RWPE1 (cell line): ENCODE data around the gene SLAIN2.
"Not testable (repeated sequence)": the region's sequence is repeated elsewhere in the genome, so short reads cannot be mapped to it uniquely, and the experiment has no call there.

Source experiments
- CTCF ChIA-PET: fragments of 350-600 bp; sonication (Branson Sonifier 250); formaldehyde crosslinking; extraction: SDS; loops from one replicate; lab custom pipeline; 2021; lab: Yijun Ruan, JAX
- POLR2A ChIA-PET: fragments of 400-600 bp; formaldehyde crosslinking; extraction: SDS; loops from one replicate; lab custom pipeline; 2020; ENCODE audit warnings: antibody characterized with exemption; ENCODE audit not compliant: low non-redundant PET; lab: Yijun Ruan, JAX
- DNase-seq: peaks from one replicate; pipeline ENCODE4 v3.0.0; 2012; ENCODE audit warnings: low spot score
- H3K27ac ChIP-seq: fragments of 450-650 bp; 2 replicates; pipeline ENCODE4 v1.5.1; 2017
- TF ChIP-seq, protein P1 (sequence below): fragments of 450-650 bp; conservative IDR thresholded peaks from 2 replicates; pipeline ENCODE4 v1.5.1; 2017; ENCODE audit warnings: low read depth, mild to moderate bottlenecking

SLAIN2 gene

DNA sequence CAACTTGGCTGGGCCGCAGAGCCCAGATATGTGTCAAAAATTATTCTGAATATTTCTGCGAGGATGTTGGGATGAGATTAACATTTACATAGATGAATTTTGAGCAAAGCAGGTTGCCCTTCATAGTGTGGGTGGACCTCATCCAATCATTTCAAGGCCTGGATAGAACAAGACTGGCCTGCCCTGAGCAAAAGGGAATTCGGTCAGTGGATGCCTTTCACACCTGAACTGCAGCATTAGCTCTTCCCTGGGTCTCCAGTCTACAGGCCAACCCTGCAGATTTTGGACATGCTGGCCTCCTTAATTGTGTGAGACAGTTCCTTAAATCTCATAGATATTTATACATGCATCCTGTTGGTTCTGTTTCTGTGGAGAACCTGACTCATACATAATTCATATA lies 109.4 kb downstream of the SLAIN2 start:
- ChIA-PET CTCF (no interaction called here), POLR2A (no interaction called here)
- no peak overlapping the region for H3K27ac ChIP-seq
- DNase-seq: no peak
- TF ChIP-seq, protein P1, sequence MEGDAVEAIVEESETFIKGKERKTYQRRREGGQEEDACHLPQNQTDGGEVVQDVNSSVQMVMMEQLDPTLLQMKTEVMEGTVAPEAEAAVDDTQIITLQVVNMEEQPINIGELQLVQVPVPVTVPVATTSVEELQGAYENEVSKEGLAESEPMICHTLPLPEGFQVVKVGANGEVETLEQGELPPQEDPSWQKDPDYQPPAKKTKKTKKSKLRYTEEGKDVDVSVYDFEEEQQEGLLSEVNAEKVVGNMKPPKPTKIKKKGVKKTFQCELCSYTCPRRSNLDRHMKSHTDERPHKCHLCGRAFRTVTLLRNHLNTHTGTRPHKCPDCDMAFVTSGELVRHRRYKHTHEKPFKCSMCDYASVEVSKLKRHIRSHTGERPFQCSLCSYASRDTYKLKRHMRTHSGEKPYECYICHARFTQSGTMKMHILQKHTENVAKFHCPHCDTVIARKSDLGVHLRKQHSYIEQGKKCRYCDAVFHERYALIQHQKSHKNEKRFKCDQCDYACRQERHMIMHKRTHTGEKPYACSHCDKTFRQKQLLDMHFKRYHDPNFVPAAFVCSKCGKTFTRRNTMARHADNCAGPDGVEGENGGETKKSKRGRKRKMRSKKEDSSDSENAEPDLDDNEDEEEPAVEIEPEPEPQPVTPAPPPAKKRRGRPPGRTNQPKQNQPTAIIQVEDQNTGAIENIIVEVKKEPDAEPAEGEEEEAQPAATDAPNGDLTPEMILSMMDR: no peak

GRCh38 chr4:48451656-48452055 lies 110.3 kb downstream of the SLAIN2 start:
- POLR2A ChIA-PET, H3K27ac ChIP-seq, CTCF ChIA-PET, DNase-seq: not testable (repeated sequence)

GRCh38 chr4:48454591-48454990 lies 113.3 kb downstream of the SLAIN2 start:
- ChIA-PET CTCF (interaction anchor here (0.5 kb wide), 1 partner anchor 78 kb away, joined by 3 read pairs; no protein-coding TSS in a partner anchor), POLR2A (interaction anchor here (0.5 kb wide), 1 partner anchor 47 kb away, joined by 9 read pairs; no protein-coding TSS in a partner anchor)
- no peak for DNase-seq
- TF ChIP-seq, protein P1: no peak
- no peak overlapping the region for H3K27ac ChIP-seq

GRCh38 chr4:48461000-48461399 lies 119.7 kb downstream of the SLAIN2 start:
- CTCF ChIA-PET: no interaction called here
- H3K27ac ChIP-seq: no peak overlapping the region
- DNase-seq: no peak
- TF ChIP-seq, protein P1: no peak
- POLR2A ChIA-PET: no interaction called here

DNA sequence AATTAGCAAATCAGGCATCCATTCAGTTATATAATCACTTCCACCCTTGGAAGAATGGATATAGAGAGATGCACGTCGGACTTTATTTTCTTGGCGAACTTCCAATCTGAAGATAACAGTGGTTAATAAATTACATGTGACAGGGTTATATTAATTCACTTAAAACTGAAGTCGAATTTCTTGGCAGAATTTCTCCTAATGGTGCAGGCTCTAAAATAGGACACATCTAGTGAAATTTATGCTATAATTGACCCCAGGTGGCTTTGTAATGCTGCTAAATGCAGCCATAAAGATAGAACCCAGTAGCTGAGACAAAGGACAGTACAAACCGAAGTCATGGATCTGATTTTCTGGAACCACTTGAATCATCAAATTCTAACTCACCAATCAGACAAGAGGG lies 121.0 kb downstream of the SLAIN2 start:
- POLR2A ChIA-PET: no interaction called here

GRCh38 chr4:48467442-48467841 lies 126.1 kb downstream of the SLAIN2 start:
- no peak for DNase-seq
- ChIA-PET POLR2A (no interaction called here), CTCF (interaction anchor here (1.0 kb wide), 1 partner anchor 9 kb away, joined by 3 read pairs; no protein-coding TSS in a partner anchor)
- H3K27ac ChIP-seq: no peak overlapping the region
- TF ChIP-seq, protein P1: no peak

More for the DNA sequence above, 121.0 kb downstream of the SLAIN2 start:
- CTCF ChIA-PET: no interaction called here
- no peak overlapping the region for H3K27ac ChIP-seq
- TF ChIP-seq, protein P1: no peak
- no peak for DNase-seq

DNA sequence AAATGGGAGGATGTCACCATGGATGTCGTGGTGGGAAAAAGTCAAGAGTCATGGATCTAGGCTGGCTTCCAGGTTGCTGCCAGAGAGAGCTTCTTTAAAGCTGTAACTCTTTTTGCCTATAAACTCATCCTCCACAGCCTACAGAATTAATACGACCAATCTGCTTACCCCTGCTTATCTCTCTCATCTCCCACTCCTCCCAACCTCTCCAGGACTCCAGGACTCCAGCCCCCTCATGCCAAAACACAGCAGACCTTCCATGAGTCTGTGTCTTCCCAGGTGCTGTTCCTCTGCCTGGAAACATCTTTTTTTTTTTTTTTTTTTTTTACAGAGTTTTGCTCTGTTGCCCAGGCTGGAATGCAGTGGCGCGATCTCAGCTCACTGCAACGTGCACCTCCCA lies 126.6 kb downstream of the SLAIN2 start:
- POLR2A ChIA-PET: no interaction called here
- H3K27ac ChIP-seq: no peak overlapping the region
- no peak for DNase-seq
- CTCF ChIA-PET: interaction anchor here (0.6 to 1.0 kb wide), 2 partner anchors 9 to 1976 kb away, joined by 3 read pairs; no protein-coding TSS in a partner anchor
- TF ChIP-seq, protein P1: no peak
